Activated gamma-delta T cell treated with Interleukin-2 at 50 U/mL for 16 hours (primary cell): ENCODE data around the gene EMC10.
"Not testable (repeated sequence)": the region's sequence is repeated elsewhere in the genome, so short reads cannot be mapped to it uniquely, and the experiment has no call there.

Source experiments
- DNase-seq: peaks from one replicate; pipeline ENCODE4 v3.0.0-alpha.2; 2020

Gene EMC10

GRCh38 chr19:50453243-50453642, 23.1 kb upstream of the EMC10 start:
- DNase-seq = no peak

- no peak for DNase-seq
Measured at GRCh38 chr19:50455992-50456391, 20.3 kb upstream of the EMC10 start.

- no peak for DNase-seq
Measured at GRCh38 chr19:50457300-50457699, 19.0 kb upstream of the EMC10 start.

DNA sequence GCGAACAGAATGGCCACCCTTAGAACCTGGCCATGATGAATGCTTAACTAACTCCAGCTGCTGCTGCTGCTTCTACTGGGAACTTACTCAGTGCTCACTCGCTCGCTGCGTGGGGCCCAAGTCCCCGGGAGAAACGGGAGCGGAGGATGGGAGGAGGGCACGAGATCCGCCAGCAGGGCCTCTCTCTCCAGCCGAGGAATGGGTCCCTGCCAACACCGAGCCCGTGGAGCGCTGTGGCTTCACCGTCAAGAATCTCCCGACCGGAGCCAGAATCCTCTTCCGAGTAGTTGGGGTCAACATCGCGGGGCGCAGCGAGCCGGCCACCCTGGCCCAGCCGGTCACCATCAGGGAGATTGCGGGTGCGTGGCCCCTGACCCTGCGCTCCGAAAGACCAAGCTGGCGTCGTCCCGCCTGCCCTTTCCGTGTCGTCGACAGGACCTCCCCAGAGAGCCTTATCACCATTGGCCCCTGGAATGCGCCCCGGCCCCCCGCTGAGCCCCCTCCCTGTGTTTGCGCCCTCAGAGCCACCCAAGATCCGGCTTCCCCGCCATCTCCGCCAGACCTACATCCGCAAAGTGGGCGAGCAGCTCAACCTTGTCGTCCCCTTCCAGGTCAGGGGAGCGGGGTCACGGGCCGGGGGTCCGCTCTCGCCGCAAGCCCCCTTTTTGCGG, 17.8 kb upstream of the EMC10 start:
- no peak for DNase-seq

DNA sequence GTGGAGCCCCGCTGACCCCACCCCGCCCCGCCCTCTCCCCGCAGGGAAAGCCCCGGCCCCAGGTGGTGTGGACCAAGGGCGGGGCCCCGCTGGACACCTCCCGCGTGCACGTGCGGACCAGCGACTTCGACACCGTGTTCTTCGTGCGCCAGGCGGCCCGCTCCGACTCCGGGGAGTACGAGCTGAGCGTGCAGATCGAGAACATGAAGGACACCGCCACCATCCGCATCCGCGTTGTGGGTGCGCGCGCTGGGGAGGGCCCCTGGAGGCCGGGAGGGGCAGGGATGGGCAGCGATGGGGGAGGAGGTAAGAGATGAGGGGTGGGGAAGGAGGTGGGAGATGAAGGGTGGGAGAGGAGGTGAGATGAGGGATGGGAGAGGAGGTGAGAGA, 17.2 kb upstream of the EMC10 start:
- DNase-seq = no peak

DNA sequence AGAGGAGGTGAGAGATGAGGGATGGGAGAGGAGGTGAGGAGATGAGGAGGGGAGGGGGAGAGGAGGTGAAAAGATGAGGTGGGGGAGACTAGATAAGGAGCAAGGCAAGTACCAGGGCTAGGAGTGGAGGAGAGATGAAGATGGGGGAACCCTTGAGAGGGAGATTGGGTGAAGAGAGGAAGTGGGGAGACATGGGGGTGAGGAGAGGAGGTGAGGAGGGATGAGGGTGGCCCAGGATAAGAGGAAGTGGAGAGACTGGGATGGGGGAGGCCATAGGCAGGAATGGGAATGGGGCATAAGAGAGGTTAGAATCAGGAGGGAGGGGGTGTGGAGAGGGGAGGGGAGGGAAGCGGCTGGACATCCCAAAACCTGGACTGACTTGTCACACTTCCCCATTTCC, 16.7 kb upstream of the EMC10 start:
- no peak for DNase-seq

GRCh38 chr19:50460161-50460765, 16.0 kb upstream of the EMC10 start:
- DNase-seq = no peak

- DNase-seq = peak; percentile 52
Measured at GRCh38 chr19:50461066-50461875, 15.0 kb upstream of the EMC10 start.

DNA sequence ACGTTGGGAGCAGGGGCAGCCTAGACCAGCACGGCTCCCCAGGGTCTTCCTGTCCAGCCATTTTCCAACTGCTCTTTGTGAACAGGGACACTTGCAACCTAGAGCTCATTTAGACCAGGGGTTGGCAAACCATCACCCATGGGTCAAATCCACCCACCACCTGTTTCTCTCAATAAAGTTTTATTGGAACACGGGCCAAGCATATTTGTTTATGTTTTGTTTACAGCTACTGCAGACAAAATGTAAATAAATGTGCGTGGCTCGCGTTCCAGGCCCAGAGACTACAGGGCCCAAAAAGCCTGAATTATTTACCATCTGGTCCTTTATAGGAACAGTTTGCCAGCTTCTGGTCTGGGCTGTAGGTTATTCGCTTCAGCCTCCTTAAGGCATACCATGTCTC, 13.3 kb upstream of the EMC10 start:
- no peak for DNase-seq

GRCh38 chr19:50464348-50464747, 12.0 kb upstream of the EMC10 start:
- no peak for DNase-seq

- no peak for DNase-seq
Measured at GRCh38 chr19:50465000-50465399, 11.3 kb upstream of the EMC10 start.

GRCh38 chr19:50465986-50466705, 10.2 kb upstream of the EMC10 start:
- no peak for DNase-seq

DNA sequence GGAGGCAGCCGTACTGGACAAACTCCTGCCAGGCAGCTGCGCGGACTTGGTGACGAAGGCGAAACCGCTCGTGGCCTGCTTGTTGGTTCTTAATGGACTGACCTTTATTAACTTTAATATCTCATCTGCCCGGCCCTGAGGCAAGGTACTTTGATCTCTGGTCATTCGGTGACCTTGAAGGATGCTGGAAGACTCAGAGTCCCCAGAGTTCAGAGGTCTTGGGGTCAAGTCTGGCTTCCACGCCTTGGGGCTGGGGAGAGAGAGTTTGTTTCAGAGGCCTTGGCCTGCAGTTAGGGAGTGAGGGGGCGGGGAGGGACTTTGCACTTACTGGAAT, 9.6 kb upstream of the EMC10 start:
- DNase-seq = no peak

DNA sequence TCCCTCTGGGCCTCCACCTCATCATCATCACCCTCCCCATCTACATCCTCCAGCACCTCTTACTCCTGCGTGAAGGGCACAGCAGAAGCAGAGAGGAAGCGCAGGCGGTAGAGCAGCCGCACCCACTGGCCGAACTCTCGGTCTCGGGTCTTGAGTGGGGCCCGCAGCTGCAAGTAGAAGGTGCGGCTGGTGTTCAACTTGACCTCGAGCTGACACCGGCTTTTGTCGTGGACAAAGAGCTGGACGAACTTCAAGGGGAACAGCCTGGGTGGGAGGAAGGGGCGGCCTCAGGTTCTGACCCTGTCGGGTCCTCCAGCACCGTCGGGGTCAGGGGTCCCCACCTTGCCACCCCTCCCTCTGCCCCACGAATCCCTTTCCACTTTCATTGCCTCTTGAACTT, 8.7 kb upstream of the EMC10 start:
- DNase-seq = no peak

DNA sequence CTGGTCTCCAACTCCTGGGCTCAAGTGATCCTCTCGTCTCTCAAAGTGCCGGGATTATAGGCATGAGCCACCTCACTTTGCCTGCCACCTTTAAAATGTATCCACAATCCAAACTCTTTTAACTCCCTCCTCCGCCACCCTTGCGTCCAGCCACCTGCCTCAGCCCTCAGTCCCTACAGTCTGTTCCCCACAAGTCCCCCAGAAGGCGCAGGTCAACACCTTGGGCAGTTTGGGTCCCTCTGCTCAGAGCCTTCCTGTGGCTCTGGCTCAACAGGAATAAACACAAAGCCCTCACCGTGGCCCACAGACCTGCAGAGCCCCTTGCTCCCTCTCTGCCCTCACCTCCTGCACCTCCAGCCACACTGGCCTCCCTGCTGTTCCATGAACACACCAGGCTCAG, 7.5 kb upstream of the EMC10 start:
- no peak for DNase-seq

DNA sequence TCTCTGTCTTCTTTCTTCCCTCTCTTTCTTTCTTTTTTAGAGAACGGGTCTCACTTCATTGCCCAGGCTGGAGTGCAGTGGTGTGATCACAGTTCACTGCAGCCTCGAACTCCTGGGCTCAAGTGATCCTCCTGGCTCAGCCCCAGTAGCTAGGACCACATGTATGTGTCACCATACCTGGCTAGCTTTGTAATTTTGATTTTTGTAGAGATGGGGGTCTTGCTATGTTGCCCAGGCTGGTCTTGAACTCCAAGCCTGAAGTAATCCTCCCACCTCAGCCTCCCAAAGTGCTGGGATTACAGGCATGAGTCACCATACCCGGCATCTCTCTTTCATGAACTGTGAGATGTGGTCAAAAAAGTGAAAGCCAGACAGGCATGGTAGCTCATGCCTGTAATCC, 3.0 kb upstream of the EMC10 start:
- not testable (repeated sequence) for DNase-seq

DNA sequence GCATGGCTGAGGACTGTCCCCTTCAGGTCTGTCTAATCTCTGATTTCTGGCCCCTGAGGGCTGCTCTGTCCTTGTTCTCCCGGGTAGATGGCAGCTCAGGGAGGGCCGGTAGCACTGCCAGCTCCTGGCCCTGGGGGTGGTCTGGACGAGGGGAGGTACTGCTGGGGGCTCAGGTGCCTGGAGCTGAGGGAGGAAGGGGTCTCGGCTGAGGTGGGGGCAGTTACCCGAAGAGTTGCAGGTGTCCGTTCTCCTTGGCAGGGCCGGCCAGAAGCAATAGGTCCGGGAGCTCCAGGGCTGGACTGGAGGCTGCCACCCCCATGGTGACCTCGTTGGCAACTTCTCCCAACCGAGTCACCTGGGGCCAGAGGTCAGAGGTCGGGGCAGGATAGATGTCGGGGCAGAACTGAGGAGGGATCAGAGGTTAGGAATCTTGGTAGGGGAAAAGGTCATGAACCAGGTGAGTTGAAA, 1.2 kb upstream of the EMC10 start:
- no peak for DNase-seq

DNA sequence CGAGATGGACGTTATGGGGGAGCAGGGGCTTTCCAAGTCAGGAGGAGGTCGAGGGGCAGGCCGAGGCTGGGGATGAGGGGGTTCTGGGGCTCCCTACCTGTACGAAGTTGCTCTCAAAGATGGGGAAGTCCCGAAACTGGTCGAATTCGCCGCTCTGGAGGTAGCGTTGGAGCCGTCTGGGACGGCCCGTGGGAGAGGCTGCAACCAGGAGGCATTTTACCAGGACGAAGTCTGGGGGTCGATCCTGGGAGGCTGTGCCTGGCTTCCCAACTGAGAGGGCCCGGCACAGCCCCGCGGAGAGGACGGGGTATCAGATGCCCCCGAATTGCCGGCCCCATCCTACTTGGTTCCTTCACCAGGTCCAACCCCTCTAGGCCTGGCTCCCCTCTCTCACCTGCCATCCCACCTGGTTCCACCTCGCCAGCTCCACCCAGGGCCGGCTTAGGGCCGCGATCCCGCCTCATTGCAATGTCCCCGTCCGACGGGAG, 527 bp upstream of the EMC10 start:
- DNase-seq = no peak

DNA sequence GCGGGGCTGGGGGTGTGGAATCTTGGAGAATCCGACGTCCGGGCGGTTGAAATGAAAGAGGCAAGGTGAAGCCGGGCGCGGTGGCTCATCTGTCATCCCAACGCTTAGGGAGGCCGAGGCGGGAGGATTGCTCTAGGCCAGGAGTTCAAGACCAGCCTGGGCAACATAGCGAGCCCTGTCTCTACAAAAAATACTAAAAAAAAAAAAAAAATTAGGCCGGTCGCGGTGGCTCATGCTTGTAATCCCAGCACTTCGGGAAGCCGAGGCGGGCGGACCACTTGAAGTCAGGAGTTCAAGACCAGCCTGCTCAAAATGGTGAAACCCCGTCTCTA, 566 bp downstream of the EMC10 start:
- DNase-seq = no peak

DNA sequence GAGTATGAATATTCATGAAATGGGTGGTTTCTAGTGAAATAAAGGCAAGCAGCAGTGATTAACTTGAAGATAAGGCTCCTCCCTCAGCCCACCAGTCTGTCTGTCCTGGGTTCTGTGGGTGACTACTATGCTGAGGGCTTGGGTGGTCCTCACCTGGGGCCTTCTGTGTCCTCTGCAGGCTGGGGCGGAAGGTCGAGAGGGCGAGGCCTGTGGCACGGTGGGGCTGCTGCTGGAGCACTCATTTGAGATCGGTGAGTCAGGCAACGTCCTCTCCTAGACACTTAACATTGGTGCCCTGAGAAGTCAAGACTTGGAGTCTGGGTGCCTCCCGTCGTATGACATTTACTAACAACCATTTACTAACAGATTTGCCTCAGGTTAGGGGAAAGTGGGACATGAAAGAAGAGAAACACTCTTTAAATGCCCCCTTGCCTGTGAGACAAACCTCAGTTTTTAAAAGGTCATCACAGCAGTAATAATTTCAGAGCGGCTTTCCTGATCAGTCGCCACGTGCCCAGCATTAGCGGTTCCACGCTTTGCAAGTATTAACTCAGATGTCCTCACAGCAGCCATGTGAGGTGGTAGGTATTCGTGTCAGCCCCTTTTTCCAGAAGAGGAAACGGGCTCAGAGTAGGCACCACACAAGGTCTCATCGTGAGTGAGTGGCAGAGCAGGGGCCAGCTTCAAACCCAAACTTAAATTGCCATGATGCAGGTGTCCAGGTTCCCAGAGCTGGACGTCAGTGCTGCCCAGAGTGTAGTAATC, 1.6 kb downstream of the EMC10 start:
- DNase-seq = no peak

DNA sequence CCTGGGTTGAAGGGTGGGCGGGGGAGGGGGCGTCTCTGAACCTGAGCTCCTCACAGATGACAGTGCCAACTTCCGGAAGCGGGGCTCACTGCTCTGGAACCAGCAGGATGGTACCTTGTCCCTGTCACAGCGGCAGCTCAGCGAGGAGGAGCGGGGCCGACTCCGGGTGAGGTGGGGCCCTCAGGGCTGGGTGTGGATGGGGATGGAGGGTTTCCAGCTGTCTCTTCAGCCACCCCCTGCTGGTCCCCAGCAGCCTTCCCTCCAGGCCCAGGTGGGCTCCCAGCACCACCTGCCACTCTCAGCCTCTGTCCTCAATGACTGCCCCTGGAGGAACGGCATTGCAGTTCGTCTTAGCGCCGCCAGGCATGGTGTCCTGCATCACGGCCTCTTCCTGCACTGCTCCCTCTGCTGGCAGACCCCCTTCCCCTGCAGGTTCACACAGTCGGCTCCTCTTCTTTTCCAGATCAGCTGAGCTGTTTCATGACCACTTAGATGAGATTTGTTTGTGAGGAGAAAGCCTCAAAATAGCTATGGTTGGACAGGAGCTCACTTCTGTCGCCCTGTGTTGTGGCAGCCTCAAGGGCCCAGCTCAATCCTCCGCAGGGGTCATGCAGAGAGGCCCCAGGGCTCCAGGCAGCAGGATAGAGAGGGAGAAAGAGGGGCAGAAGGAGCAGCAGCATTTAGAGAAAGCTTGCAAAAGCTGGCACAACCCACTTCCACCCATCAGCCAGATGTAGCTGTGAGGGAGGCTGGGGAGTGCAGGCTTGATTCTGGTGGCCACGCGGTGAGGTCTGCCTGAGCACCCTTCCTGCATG, 2.8 kb downstream of the EMC10 start:
- no peak for DNase-seq

GRCh38 chr19:50479761-50480251, 3.5 kb downstream of the EMC10 start:
- DNase-seq = no peak
